HEK293T (cell line): Measurements from ENCODE around the gene TIRAP.

Experiments used
- ARNT ChIP-seq: fragments of 450-650 bp; IDR thresholded peaks from 2 replicates; pipeline ENCODE4 v1.6.1; 2017; ENCODE audit warnings: mild to moderate bottlenecking
- BHLHE40 ChIP-seq: fragments of 450-650 bp; IDR thresholded peaks from 2 replicates; pipeline ENCODE4 v1.6.1; 2016; ENCODE audit warnings: mild to moderate bottlenecking, moderate library complexity, borderline replicate concordance
- CTBP1 ChIP-seq: fragments of 450-650 bp; IDR thresholded peaks from 2 replicates; pipeline ENCODE4 v1.6.1; 2016; ENCODE audit warnings: borderline replicate concordance
- FOXA1 ChIP-seq: fragments of 450-650 bp; IDR thresholded peaks from 2 replicates; pipeline ENCODE4 v1.6.1; 2016; ENCODE audit warnings: mild to moderate bottlenecking
- FOXK2 ChIP-seq: fragments of 450-650 bp; IDR thresholded peaks from 2 replicates; pipeline ENCODE4 v1.6.1; 2016; ENCODE audit warnings: mild to moderate bottlenecking
- FOXM1 ChIP-seq: fragments of 450-650 bp; IDR thresholded peaks from 2 replicates; pipeline ENCODE4 v1.6.1; 2017; ENCODE audit warnings: mild to moderate bottlenecking, borderline replicate concordance
- HDGF ChIP-seq: fragments of 450-650 bp; IDR thresholded peaks from 2 replicates; pipeline ENCODE4 v1.6.1; 2017; ENCODE audit warnings: antibody characterized with exemption, borderline replicate concordance
- L3MBTL2 ChIP-seq: fragments of 450-650 bp; conservative IDR thresholded peaks from 2 replicates; pipeline ENCODE4 v1.6.1; 2016; ENCODE audit warnings: mild to moderate bottlenecking
- NFRKB ChIP-seq: fragments of 450-650 bp; IDR thresholded peaks from 2 replicates; pipeline ENCODE4 v1.6.1; 2016; ENCODE audit warnings: mild to moderate bottlenecking, moderate library complexity
- PKNOX1 ChIP-seq: fragments of 450-650 bp; IDR thresholded peaks from 2 replicates; pipeline ENCODE4 v1.6.1; 2016
- SP1 ChIP-seq: fragments of 450-650 bp; IDR thresholded peaks from 2 replicates; pipeline ENCODE4 v1.6.1; 2017
- SUZ12 ChIP-seq: fragments of 450-650 bp; IDR thresholded peaks from 2 replicates; pipeline ENCODE4 v1.6.1; 2016; ENCODE audit warnings: mild to moderate bottlenecking
- TARDBP ChIP-seq: fragments of 450-650 bp; IDR thresholded peaks from 2 replicates; pipeline ENCODE4 v1.6.1; 2016

GRCh38 chr11:126297004-126297403 lies 14.1 kb downstream of the TIRAP start:
- TF ChIP-seq FOXK2 (no peak), SUZ12 (no peak), HDGF (no peak), PKNOX1 (no peak), L3MBTL2 (no peak), BHLHE40 (no peak), ARNT (no peak), FOXA1 (no peak), SP1 (no peak), FOXM1 (no peak), CTBP1 (no peak), NFRKB (no peak), TARDBP (no peak)
